ENCODE data around the gene ME3. TPM values are rescaled to one million over a fixed set of nuclear protein-coding genes. Genes with fewer than 3 reads are reported as not detected.

ME3 gene
- total RNA-seq, 2 donors from 2014 or later: 62.4 to 62.5 TPM

DNA sequence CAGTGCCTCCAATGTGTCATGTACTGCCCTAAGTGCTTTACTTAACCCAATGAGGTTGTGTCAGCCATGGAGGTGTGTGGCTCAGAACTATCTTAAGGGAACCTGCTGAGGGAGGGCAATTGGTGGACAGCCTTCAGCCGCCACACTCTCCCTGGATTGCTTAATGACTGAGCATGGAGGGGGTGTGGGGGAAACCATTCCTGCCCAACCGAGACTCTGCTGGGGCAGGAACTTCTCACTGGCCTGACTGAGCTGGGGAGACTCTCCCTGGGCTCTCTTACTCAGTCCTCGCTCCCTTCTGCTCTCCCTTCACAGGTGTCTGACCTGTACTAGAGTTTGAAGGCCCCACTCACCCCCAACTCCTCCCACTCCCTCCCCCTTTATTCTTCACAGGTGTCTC lies 183.0 kb downstream of the ME3 start:
- H3K9me3 ChIP-seq: no peaks in the 10 kb centered on the region
- H3K27ac ChIP-seq: no peak overlapping the region
- ATAC-seq (ENCODE audit: insufficient number of reproducible peaks, low FRiP score, low read depth): no peak
- no peak for TF ChIP-seq CTCF (IDR thresholded peaks at IDR 0.05)
- peaks cover 18 to 49% of the 10 kb centered on the region in 2 donors for H3K4me1 ChIP-seq (ENCODE audit: control insufficient read depth in 1 of 2, low read depth in 2 of 2)
- no peak overlapping the region for H3K4me3 ChIP-seq
- H3K36me3 ChIP-seq: no peaks in the 10 kb centered on the region
- H3K27me3 ChIP-seq (replicated peaks; ENCODE audit: insufficient read depth): no peaks in the 10 kb centered on the region
- DNase-seq (ENCODE audit: low spot score): no peak

GRCh38 chr11:86488553-86488952 lies 183.9 kb downstream of the ME3 start:
- Histone ChIP-seq H3K4me1 (ENCODE audit: control insufficient read depth in 1 of 2, low read depth in 2 of 2) (peaks cover 26 to 57% of the 10 kb centered on the region in 2 donors), H3K27ac (no peak overlapping the region), H3K27me3 (replicated peaks; ENCODE audit: insufficient read depth) (no peaks in the 10 kb centered on the region), H3K9me3 (no peaks in the 10 kb centered on the region), H3K36me3 (no peaks in the 10 kb centered on the region), H3K4me3 (no peak overlapping the region)
- ATAC-seq (ENCODE audit: insufficient number of reproducible peaks, low FRiP score, low read depth) (no peak), DNase-seq (ENCODE audit: low spot score) (no peak)
- TF ChIP-seq CTCF (IDR thresholded peaks at IDR 0.05): no peak

DNA sequence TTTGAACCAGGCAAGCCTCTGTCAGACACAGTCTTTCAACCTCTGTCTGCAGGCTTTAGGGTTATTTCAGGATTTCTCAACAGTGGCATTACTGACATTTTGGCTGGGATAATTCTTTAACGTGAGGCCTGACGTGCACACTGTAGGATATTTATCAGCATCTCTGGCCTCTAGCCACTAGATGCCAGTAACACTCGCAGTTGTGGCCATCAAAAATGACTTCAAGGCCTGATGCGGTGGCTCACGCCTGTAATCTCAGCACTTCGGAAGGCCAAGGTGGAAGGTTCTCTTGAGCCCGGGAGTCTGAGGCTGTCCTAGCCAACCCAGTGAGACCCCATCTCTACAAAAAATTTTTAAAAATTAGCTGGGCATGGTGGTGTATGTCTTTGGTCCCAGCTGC lies 184.7 kb downstream of the ME3 start:
- no peak for DNase-seq (ENCODE audit: low spot score)
- Histone ChIP-seq H3K27ac (no peak overlapping the region), H3K4me3 (no peak overlapping the region), H3K9me3 (no peaks in the 10 kb centered on the region), H3K4me1 (ENCODE audit: control insufficient read depth in 1 of 2, low read depth in 2 of 2) (peaks cover 24 to 56% of the 10 kb centered on the region in 2 donors), H3K36me3 (no peaks in the 10 kb centered on the region), H3K27me3 (replicated peaks; ENCODE audit: insufficient read depth) (no peaks in the 10 kb centered on the region)
- ATAC-seq (ENCODE audit: insufficient number of reproducible peaks, low FRiP score, low read depth): no peak
- no peak for TF ChIP-seq CTCF (IDR thresholded peaks at IDR 0.05)

GRCh38 chr11:86486261-86487030 lies 186.0 kb downstream of the ME3 start:
- Histone ChIP-seq H3K4me1 (ENCODE audit: control insufficient read depth in 1 of 2, low read depth in 2 of 2) (peaks cover 15 to 44% of the 10 kb centered on the region in 2 donors), H3K27ac (no peak overlapping the region), H3K9me3 (no peaks in the 10 kb centered on the region), H3K4me3 (no peak overlapping the region), H3K36me3 (no peaks in the 10 kb centered on the region), H3K27me3 (replicated peaks; ENCODE audit: insufficient read depth) (no peaks in the 10 kb centered on the region)
- no peak for TF ChIP-seq CTCF (IDR thresholded peaks at IDR 0.05)
- ATAC-seq (ENCODE audit: insufficient number of reproducible peaks, low FRiP score, low read depth): no peak
- no peak for DNase-seq (ENCODE audit: low spot score)

- Histone ChIP-seq H3K4me1 (ENCODE audit: control insufficient read depth in 1 of 2, low read depth in 2 of 2) (peaks cover 15 to 30% of the 10 kb centered on the region in 2 donors), H3K4me3 (no peak overlapping the region), H3K27ac (peak overlapping the region; percentile 37 to 78), H3K9me3 (no peaks in the 10 kb centered on the region), H3K36me3 (no peaks in the 10 kb centered on the region), H3K27me3 (replicated peaks; ENCODE audit: insufficient read depth) (no peaks in the 10 kb centered on the region)
- ATAC-seq (ENCODE audit: insufficient number of reproducible peaks, low FRiP score, low read depth) (no peak), DNase-seq (ENCODE audit: low spot score) (no peak)
- TF ChIP-seq CTCF (IDR thresholded peaks at IDR 0.05): no peak
Measured at GRCh38 chr11:86484795-86485166, 187.6 kb downstream of the ME3 start.

All from thoracic aorta (tissue), 2 donors.